ENCODE measurements around the gene FGF11. TPM values are rescaled to one million over a fixed set of nuclear protein-coding genes. Genes with fewer than 3 reads are reported as not detected.
A peak's percentile ranks its signal among the peaks of the same experiment; 100 is the strongest.

FGF11 gene
- total and polyA plus RNA-seq, 2 of the 13 experiments (the other 11 are each of a cell fraction or from before 2014, with no cell fraction given): 0.20 to 7.6 TPM

DNA sequence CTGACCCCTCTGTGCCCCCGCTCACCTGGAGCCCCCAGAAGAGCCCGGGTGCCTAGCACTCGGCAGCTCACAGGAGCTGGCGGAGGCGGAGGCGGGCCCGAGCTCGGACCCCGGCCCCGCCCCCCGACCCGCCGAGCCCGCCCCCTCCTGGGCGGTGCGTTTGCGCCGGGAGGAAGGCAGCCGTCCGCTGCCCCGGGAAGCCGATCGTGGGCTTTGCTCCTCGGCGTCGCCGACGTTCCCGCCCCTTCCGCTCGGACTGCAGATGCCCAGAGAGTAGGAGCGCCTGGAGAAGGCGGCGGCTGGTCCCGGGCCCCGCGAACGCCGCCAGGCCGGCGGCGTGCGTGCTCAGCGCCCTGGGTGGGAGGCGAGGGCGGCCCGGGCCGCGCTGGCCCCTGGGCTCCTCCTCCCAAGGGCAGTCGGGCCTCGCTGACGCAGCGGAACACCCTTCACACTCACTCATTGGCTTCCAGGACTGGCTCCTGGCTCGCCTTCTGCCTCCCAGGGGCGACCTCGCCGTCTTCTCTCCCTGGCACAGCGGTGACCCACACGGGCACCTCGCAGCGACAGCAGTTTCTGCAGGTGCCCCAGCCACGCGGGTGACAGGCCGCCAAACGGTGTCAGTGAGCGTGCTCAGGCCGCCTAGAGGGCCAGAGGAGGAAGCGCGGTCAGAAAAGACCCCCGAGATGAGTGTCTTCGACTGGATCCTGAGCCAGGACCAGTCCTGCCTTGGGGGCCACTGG, 44.7 kb upstream of the FGF11 start, which contains the start of gene PLSCR3 (continued):
- TF ChIP-seq ZNF562 (CRISPR knock-in tag; IDR thresholded peaks at IDR 0.05; ENCODE audit: borderline replicate concordance) (no peak), NCOA1 (CRISPR knock-in tag; IDR thresholded peaks at IDR 0.05) (no peak), CBX2 (IDR thresholded peaks at IDR 0.05; ENCODE audit: low read depth, low read length) (no peak), CBX2 (CRISPR knock-in tag; IDR thresholded peaks at IDR 0.05; ENCODE audit: low read depth) (no peak), ZNF10 (CRISPR knock-in tag; IDR thresholded peaks at IDR 0.05; ENCODE audit: borderline replicate concordance, low read depth) (no peak), ZNF446 (CRISPR knock-in tag; IDR thresholded peaks at IDR 0.05) (no peak), ZNF33B (CRISPR knock-in tag; IDR thresholded peaks at IDR 0.05) (peak; percentile 75; the same call in 1 of the 2 replicates), ZNF180 (CRISPR knock-in tag; IDR thresholded peaks at IDR 0.05; ENCODE audit: borderline replicate concordance, low read depth) (no peak), BORCS8-MEF2B (CRISPR knock-in tag; IDR thresholded peaks at IDR 0.05) (peak; percentile 38; the same call in 1 of the 2 replicates), ZNF138 (CRISPR knock-in tag; IDR thresholded peaks at IDR 0.05; ENCODE audit: low read depth) (no peak), JUN (CRISPR knock-in tag; IDR thresholded peaks at IDR 0.05) (no peak), TP53 (CRISPR knock-in tag; conservative IDR thresholded peaks at IDR 0.05) (no peak), RXRB (CRISPR knock-in tag; IDR thresholded peaks at IDR 0.05; ENCODE audit: borderline replicate concordance) (no peak), ZNF792 (CRISPR knock-in tag; IDR thresholded peaks at IDR 0.05) (peak; percentile 32; the same call in 1 of the 2 replicates), ATRX (CRISPR knock-in tag; IDR thresholded peaks at IDR 0.05; ENCODE audit: borderline replicate concordance) (no peak), BHLHE40 (IDR thresholded peaks at IDR 0.05; ENCODE audit: low read length) (no peak), MATR3 (CRISPR knock-in tag; IDR thresholded peaks at IDR 0.05) (no peak), PRMT3 (CRISPR knock-in tag; IDR thresholded peaks at IDR 0.05; ENCODE audit: borderline replicate concordance, low read depth) (no peak), U2AF2 (IDR thresholded peaks at IDR 0.05; ENCODE audit: low read depth, low read length) (no peak), ZBTB7A (CRISPR knock-in tag; IDR thresholded peaks at IDR 0.05) (peak; percentile 17; the same call in 1 of the 2 replicates)
- TF ChIP-seq, protein P1, sequence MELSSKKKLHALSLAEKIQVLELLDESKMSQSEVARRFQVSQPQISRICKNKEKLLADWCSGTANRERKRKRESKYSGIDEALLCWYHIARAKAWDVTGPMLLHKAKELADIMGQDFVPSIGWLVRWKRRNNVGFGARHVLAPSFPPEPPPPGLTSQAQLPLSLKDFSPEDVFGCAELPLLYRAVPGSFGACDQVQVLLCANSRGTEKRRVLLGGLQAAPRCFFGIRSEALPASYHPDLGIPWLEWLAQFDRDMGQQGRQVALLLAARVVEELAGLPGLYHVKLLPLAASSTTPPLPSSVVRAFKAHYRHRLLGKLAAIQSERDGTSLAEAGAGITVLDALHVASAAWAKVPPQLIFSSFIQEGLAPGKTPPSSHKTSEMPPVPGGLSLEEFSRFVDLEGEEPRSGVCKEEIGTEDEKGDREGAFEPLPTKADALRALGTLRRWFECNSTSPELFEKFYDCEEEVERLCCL (CRISPR knock-in tag; IDR thresholded peaks at IDR 0.05; ENCODE audit: borderline replicate concordance): no peak
- TF ChIP-seq, protein P2, sequence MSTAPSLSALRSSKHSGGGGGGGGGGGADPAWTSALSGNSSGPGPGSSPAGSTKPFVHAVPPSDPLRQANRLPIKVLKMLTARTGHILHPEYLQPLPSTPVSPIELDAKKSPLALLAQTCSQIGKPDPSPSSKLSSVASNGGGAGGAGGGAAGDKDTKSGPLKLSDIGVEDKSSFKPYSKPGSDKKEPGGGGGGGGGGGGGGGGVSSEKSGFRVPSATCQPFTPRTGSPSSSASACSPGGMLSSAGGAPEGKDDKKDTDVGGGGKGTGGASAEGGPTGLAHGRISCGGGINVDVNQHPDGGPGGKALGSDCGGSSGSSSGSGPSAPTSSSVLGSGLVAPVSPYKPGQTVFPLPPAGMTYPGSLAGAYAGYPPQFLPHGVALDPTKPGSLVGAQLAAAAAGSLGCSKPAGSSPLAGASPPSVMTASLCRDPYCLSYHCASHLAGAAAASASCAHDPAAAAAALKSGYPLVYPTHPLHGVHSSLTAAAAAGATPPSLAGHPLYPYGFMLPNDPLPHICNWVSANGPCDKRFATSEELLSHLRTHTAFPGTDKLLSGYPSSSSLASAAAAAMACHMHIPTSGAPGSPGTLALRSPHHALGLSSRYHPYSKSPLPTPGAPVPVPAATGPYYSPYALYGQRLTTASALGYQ (CRISPR knock-in tag; IDR thresholded peaks at IDR 0.05): no peak
- TF ChIP-seq, protein P3, sequence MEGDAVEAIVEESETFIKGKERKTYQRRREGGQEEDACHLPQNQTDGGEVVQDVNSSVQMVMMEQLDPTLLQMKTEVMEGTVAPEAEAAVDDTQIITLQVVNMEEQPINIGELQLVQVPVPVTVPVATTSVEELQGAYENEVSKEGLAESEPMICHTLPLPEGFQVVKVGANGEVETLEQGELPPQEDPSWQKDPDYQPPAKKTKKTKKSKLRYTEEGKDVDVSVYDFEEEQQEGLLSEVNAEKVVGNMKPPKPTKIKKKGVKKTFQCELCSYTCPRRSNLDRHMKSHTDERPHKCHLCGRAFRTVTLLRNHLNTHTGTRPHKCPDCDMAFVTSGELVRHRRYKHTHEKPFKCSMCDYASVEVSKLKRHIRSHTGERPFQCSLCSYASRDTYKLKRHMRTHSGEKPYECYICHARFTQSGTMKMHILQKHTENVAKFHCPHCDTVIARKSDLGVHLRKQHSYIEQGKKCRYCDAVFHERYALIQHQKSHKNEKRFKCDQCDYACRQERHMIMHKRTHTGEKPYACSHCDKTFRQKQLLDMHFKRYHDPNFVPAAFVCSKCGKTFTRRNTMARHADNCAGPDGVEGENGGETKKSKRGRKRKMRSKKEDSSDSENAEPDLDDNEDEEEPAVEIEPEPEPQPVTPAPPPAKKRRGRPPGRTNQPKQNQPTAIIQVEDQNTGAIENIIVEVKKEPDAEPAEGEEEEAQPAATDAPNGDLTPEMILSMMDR (CRISPR knock-in tag; IDR thresholded peaks at IDR 0.05): peak; percentile 53
- TF ChIP-seq, protein P4, sequence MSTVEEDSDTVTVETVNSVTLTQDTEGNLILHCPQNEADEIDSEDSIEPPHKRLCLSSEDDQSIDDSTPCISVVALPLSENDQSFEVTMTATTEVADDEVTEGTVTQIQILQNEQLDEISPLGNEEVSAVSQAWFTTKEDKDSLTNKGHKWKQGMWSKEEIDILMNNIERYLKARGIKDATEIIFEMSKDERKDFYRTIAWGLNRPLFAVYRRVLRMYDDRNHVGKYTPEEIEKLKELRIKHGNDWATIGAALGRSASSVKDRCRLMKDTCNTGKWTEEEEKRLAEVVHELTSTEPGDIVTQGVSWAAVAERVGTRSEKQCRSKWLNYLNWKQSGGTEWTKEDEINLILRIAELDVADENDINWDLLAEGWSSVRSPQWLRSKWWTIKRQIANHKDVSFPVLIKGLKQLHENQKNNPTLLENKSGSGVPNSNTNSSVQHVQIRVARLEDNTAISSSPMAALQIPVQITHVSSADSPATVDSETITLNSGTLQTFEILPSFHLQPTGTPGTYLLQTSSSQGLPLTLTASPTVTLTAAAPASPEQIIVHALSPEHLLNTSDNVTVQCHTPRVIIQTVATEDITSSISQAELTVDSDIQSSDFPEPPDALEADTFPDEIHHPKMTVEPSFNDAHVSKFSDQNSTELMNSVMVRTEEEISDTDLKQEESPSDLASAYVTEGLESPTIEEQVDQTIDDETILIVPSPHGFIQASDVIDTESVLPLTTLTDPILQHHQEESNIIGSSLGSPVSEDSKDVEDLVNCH (CRISPR knock-in tag; IDR thresholded peaks at IDR 0.05): no peak

Measured in HepG2 (cell line).